HepG2 (cell line): Measurements from ENCODE around the gene RHBDF2. TPM values are rescaled to one million over a fixed set of nuclear protein-coding genes. Genes with fewer than 3 reads are reported as not detected.

Source experiments
- ARID5B ChIP-seq: IDR thresholded peaks from 2 replicates; pipeline ENCODE4 v1.4.0; 2020; ENCODE audit warnings: mild to moderate bottlenecking, missing genetic modification reagents
- ATF7-NPFF ChIP-seq: sonication (generic); formaldehyde crosslinking; IDR thresholded peaks from 2 replicates; pipeline ENCODE4 v1.8.1; 2023; ENCODE audit warnings: mild to moderate bottlenecking, low read depth, missing genetic modification reagents, moderate library complexity
- CEBPG ChIP-seq: IDR thresholded peaks from 2 replicates; pipeline ENCODE4 v1.6.1; 2016
- FOSL2 ChIP-seq: sonication (generic); formaldehyde crosslinking; IDR thresholded peaks from 2 replicates; pipeline ENCODE4 v1.4.0; 2020; ENCODE audit warnings: missing genetic modification reagents
- FOXK2 ChIP-seq: fragments of 450-650 bp; IDR thresholded peaks from 2 replicates; pipeline ENCODE4 v1.6.1; 2016
- GMEB1 ChIP-seq: sonication (generic); formaldehyde crosslinking; IDR thresholded peaks from 2 replicates; pipeline ENCODE4 v1.5.1; 2020; ENCODE audit warnings: missing genetic modification reagents, mild to moderate bottlenecking, borderline replicate concordance
- KMT2B ChIP-seq: IDR thresholded peaks from 2 replicates; pipeline ENCODE4 v1.6.1; 2016; ENCODE audit warnings: missing genetic modification reagents, missing compliant biosample characterization
- NFYB ChIP-seq: sonication (generic); formaldehyde crosslinking; IDR thresholded peaks from 2 replicates; pipeline ENCODE4 v1.4.0; 2020; ENCODE audit warnings: missing genetic modification reagents
- RAD21 ChIP-seq: fragments of 450-650 bp; formaldehyde crosslinking; IDR thresholded peaks from 2 replicates; pipeline ENCODE4 v1.5.0; 2020; ENCODE audit warnings: mild to moderate bottlenecking
- SKI ChIP-seq: fragments of 450-650 bp; IDR thresholded peaks from one replicate; pipeline ENCODE4 v1.6.1; 2018; ENCODE audit warnings: mild to moderate bottlenecking; ENCODE audit not compliant: partially characterized antibody
- SNRNP70 ChIP-seq: fragments of 200-400 bp; formaldehyde crosslinking; IDR thresholded peaks from 2 replicates; pipeline ENCODE4 v1.6.1; 2017; ENCODE audit warnings: mild to moderate bottlenecking, low read depth, low read length, moderate library complexity
- SP140L ChIP-seq: sonication (generic); formaldehyde crosslinking; IDR thresholded peaks from 2 replicates; pipeline ENCODE4 v1.4.0; 2020; ENCODE audit warnings: missing genetic modification reagents, borderline replicate concordance
- ZBTB26 ChIP-seq: IDR thresholded peaks from 2 replicates; pipeline ENCODE4 v1.6.1; 2016; ENCODE audit warnings: missing compliant biosample characterization, missing genetic modification reagents, borderline replicate concordance
- ZNF143 ChIP-seq: sonication (generic); formaldehyde crosslinking; IDR thresholded peaks from 2 replicates; pipeline ENCODE4 v1.4.0; 2020; ENCODE audit warnings: missing genetic modification reagents
- ZNF414 ChIP-seq: sonication (generic); formaldehyde crosslinking; IDR thresholded peaks from 2 replicates; pipeline ENCODE4 v1.5.0; 2020; ENCODE audit warnings: missing genetic modification reagents
- ZNF687 ChIP-seq: sonication (generic); formaldehyde crosslinking; IDR thresholded peaks from 2 replicates; pipeline ENCODE4 v1.5.1; 2020; ENCODE audit warnings: mild to moderate bottlenecking, missing genetic modification reagents, moderate library complexity
- ZSCAN31 ChIP-seq: sonication (generic); formaldehyde crosslinking; IDR thresholded peaks from 2 replicates; pipeline ENCODE4 v1.5.0; 2020; ENCODE audit warnings: low read depth, mild to moderate bottlenecking, missing genetic modification reagents
- polyA plus RNA-seq, 8 experiments: library from polyadenylated mRNA; depleted of rRNA in 3 of 8; stranded (reverse) in 7 of 8; unstranded in 1 of 8; fragments of >200 nt; fragmentation: Illumina TruSeq in 4 of 8; extraction: Trizol in 4 of 8; gene quantifications; 2 replicates each; pipeline versions ENCODE4 v1.2.1 to v1.2.3, GENCODE V29; 2011 to 2016; ENCODE audit warnings: low read depth in 4 of 8, missing spikeins in 1 of 8, mixed read lengths in 1 of 8; ENCODE audit not compliant: insufficient read depth in 1 of 8
- total RNA-seq, 5 experiments: library from RNA; depleted of rRNA; stranded (reverse); fragments of >200 nt; fragmentation: Illumina TruSeq; extraction: Trizol; gene quantifications; 2 replicates each; pipeline ENCODE4 v1.2.3, GENCODE V29; 2016; ENCODE audit warnings: low read depth in 1 of 5

The RHBDF2 gene
- total and polyA plus RNA-seq, 2 of the 13 experiments (the other 11 are each of a cell fraction or from before 2014, with no cell fraction given) = 7.8 to 24.2 TPM

GRCh38 chr17:76458580-76459490 lies 42.4 kb downstream of the RHBDF2 start (continued):
- TF ChIP-seq GMEB1 (no peak), CEBPG (CRISPR knock-in tag) (no peak), FOSL2 (CRISPR knock-in tag) (peak; percentile 8; the same call in 1 of the 2 replicates), ZNF414 (CRISPR knock-in tag) (no peak), SNRNP70 (no peak), RAD21 (CRISPR knock-in tag) (peak; percentile 81), SKI (no peak), ARID5B (no peak), NFYB (CRISPR knock-in tag) (no peak), KMT2B (CRISPR knock-in tag) (no peak), ZBTB26 (CRISPR knock-in tag) (no peak), ZSCAN31 (no peak), ATF7-NPFF (CRISPR knock-in tag) (no peak), ZNF143 (CRISPR knock-in tag) (no peak), ZNF687 (CRISPR knock-in tag) (peak; percentile 48), FOXK2 (no peak), SP140L (no peak)
